ENCODE results near the gene GPR78. TPM values are rescaled to one million over a fixed set of nuclear protein-coding genes. Genes with fewer than 3 reads are reported as not detected.

Gene GPR78
- total RNA-seq, 1 experiment from 2014 or later = 5.7 TPM

GRCh38 chr4:8538076-8538702 is 42.0 kb upstream of the GPR78 start:
- Mint-ChIP-seq H3K9me3 (peaks cover 14% of the 10 kb centered on the region), H3K27ac (no peak overlapping the region), H3K4me1 (peaks cover 26% of the 10 kb centered on the region), H3K36me3 (peaks cover 11% of the 10 kb centered on the region), H3K4me3 (no peak overlapping the region), H3K27me3 (ENCODE audit: low read depth) (no peaks in the 10 kb centered on the region; the same call in 1 of the 2 replicates)
- POLR2A ChIA-PET = no interaction called here
- TF ChIP-seq ATF2 (CRISPR knock-in tag; IDR thresholded peaks at IDR 0.05; ENCODE audit: borderline replicate concordance, low read depth) (no peak), HMGXB4 (CRISPR knock-in tag; IDR thresholded peaks at IDR 0.05) (no peak), PRDM15 (CRISPR knock-in tag; IDR thresholded peaks at IDR 0.05) (no peak), ETV6 (CRISPR knock-in tag; IDR thresholded peaks at IDR 0.05) (no peak), MXD4 (CRISPR knock-in tag; IDR thresholded peaks at IDR 0.05; ENCODE audit: borderline replicate concordance) (no peak), ZNF396 (CRISPR knock-in tag; IDR thresholded peaks at IDR 0.05; ENCODE audit: borderline replicate concordance) (no peak), NFE2L1 (CRISPR knock-in tag; IDR thresholded peaks at IDR 0.05) (no peak), FOXP1 (CRISPR knock-in tag; IDR thresholded peaks at IDR 0.05; ENCODE audit: borderline replicate concordance) (no peak), OVOL2 (CRISPR knock-in tag; IDR thresholded peaks at IDR 0.05; ENCODE audit: borderline replicate concordance) (no peak)
- CTCF ChIA-PET = no interaction called here
- DNase-seq (ENCODE audit: low spot score) (no peak), ATAC-seq (no peak)

GRCh38 chr4:8538703-8539567 is 41.3 kb upstream of the GPR78 start:
- POLR2A ChIA-PET = no interaction called here
- no peak overlapping the region for H3K4me3 Mint-ChIP-seq
- TF ChIP-seq PRRX2 (CRISPR knock-in tag; IDR thresholded peaks at IDR 0.05) (no peak), AFF4 (CRISPR knock-in tag; IDR thresholded peaks at IDR 0.05; ENCODE audit: borderline replicate concordance) (no peak), ATF3 (CRISPR knock-in tag; conservative IDR thresholded peaks at IDR 0.05) (no peak), TP53 (CRISPR knock-in tag; IDR thresholded peaks at IDR 0.05) (no peak), ZNF232 (CRISPR knock-in tag; IDR thresholded peaks at IDR 0.05) (no peak), ZNF512 (CRISPR knock-in tag; IDR thresholded peaks at IDR 0.05; ENCODE audit: borderline replicate concordance) (no peak), IRF1 (CRISPR knock-in tag; IDR thresholded peaks at IDR 0.05) (no peak), CREM (CRISPR knock-in tag; IDR thresholded peaks at IDR 0.05) (no peak), MYBL2 (CRISPR knock-in tag; IDR thresholded peaks at IDR 0.05) (no peak), HMGA2 (CRISPR knock-in tag; IDR thresholded peaks at IDR 0.05) (no peak)

More at GRCh38 chr4:8538703-8539567, 41.3 kb upstream of the GPR78 start:
- peaks cover 14% of the 10 kb centered on the region for H3K9me3 Mint-ChIP-seq
- H3K4me1 Mint-ChIP-seq = peaks cover 19% of the 10 kb centered on the region
- H3K36me3 Mint-ChIP-seq = peaks cover 11% of the 10 kb centered on the region
- no peak overlapping the region for H3K27ac Mint-ChIP-seq
- no peaks in the 10 kb centered on the region; the same call in 1 of the 2 replicates for H3K27me3 Mint-ChIP-seq (ENCODE audit: low read depth)
- CTCF ChIA-PET = no interaction called here
- DNase-seq (ENCODE audit: low spot score) (no peak), ATAC-seq (no peak)
